CD4-positive, alpha-beta T cell (primary cell): ENCODE results near the gene SHISA5. TPM values are rescaled to one million over a fixed set of nuclear protein-coding genes. Genes with fewer than 3 reads are reported as not detected.
"Not testable (repeated sequence)": the region's sequence is repeated elsewhere in the genome, so short reads cannot be mapped to it uniquely, and the experiment has no call there.

Experiments used
- ATAC-seq: fragments of 200-7000 bp; cut with Tn5 transposase; one replicate; pipeline ENCODE4 v1.10.0; 2022; ENCODE audit warnings: mild to moderate bottlenecking; ENCODE audit not compliant: poor library complexity
- CTCF ChIA-PET: fragments of 350-600 bp; sonication (Branson Sonifier 250); formaldehyde crosslinking; loops from one replicate; lab custom pipeline; 2021; ENCODE audit warnings: antibody characterized with exemption, inconsistent platforms; lab: Charles Lee
- POLR2A ChIA-PET: fragments of 350-600 bp; sonication (Branson Sonifier 250); formaldehyde crosslinking; loops from one replicate; lab custom pipeline; 2021; ENCODE audit warnings: antibody characterized with exemption, inconsistent platforms; lab: Charles Lee
- DNase-seq, 14 experiments: peaks; one replicate each; pipeline ENCODE4 v3.0.0-alpha.2; 2013 to 2020; ENCODE audit warnings: mixed read lengths in 2 of 14
- H3K27ac ChIP-seq, 2 donors: one replicate each; pipeline versions ENCODE4 v1.5.1 to v1.7.0; 2013; ENCODE audit warnings: low read length in 2 of 2, low read depth in 1 of 2, mild to moderate bottlenecking in 1 of 2
- H3K27me3 ChIP-seq, 2 experiments: 1 replicate in 1 of 2; 2 replicates in 1 of 2; pipeline versions ENCODE4 v1.6.1 to v1.7.0; 2013; ENCODE audit warnings: low read length in 2 of 2, control low read depth in 1 of 2, mild to moderate bottlenecking in 1 of 2, moderate library complexity in 1 of 2; ENCODE audit not compliant: insufficient read depth in 2 of 2, control insufficient read depth in 1 of 2
- H3K36me3 ChIP-seq: one replicate; pipeline ENCODE4 v1.6.1; 2013; ENCODE audit warnings: low read length, control low read depth; ENCODE audit not compliant: insufficient read depth
- H3K4me1 ChIP-seq: one replicate; pipeline ENCODE4 v1.6.1; 2013; ENCODE audit warnings: low read length, control low read depth; ENCODE audit not compliant: insufficient read depth
- H3K4me3 ChIP-seq: one replicate; pipeline ENCODE4 v1.5.1; 2013; ENCODE audit warnings: mild to moderate bottlenecking, low read length, moderate library complexity
- H3K9me3 ChIP-seq, 2 experiments: 1 replicate in 1 of 2; 2 replicates in 1 of 2; pipeline versions ENCODE4 v1.6.1 to v1.7.0; 2013; ENCODE audit warnings: low read length in 2 of 2, mild to moderate bottlenecking in 2 of 2, control low read depth in 1 of 2, moderate library complexity in 1 of 2; ENCODE audit not compliant: control insufficient read depth in 1 of 2, insufficient read depth in 1 of 2
- H3K27ac Mint-ChIP-seq: one replicate; pipeline ENCODE4 v1.8.0; 2020; ENCODE audit warnings: mixed read lengths
- H3K27me3 Mint-ChIP-seq: one replicate; pipeline ENCODE4 v1.8.0; 2021; ENCODE audit warnings: mixed read lengths
- H3K36me3 Mint-ChIP-seq: one replicate; pipeline ENCODE4 v1.8.0; 2021; ENCODE audit warnings: low read depth, mixed read lengths
- H3K4me1 Mint-ChIP-seq: one replicate; pipeline ENCODE4 v1.8.0; 2021; ENCODE audit warnings: low read depth, mixed read lengths
- H3K4me3 Mint-ChIP-seq: one replicate; pipeline ENCODE4 v1.8.0; 2020; ENCODE audit warnings: mild to moderate bottlenecking, mixed read lengths
- H3K9me3 Mint-ChIP-seq: one replicate; pipeline ENCODE4 v1.8.0; 2020; ENCODE audit warnings: mixed read lengths
- CTCF ChIP-seq: fragments of 200-600 bp; IDR thresholded peaks from one replicate; pipeline ENCODE4 v1.8.0; 2022; ENCODE audit warnings: antibody characterized with exemption, mild to moderate bottlenecking
- intact Hi-C, 2 experiments: fragments of 100-400 bp; cut with DNase I in 1 of 2; cut with micrococcal nuclease in 1 of 2; formaldehyde crosslinking; loops; one replicate each; pipeline versions ENCODE4 v1.15.1 to v1.9.0; 2023 to 2025; cut with DNase I, micrococcal nuclease
- total RNA-seq, 174 experiments: library from RNA in 2 of 174; stranded (reverse) in 2 of 174; gene quantifications; one replicate each; pipeline ENCODE4 v1.2.3 and lab custom pipeline; 2021 to 2026

The SHISA5 gene
- total RNA-seq, 2 experiments from 2014 or later, result 102 to 109 TPM

DNA sequence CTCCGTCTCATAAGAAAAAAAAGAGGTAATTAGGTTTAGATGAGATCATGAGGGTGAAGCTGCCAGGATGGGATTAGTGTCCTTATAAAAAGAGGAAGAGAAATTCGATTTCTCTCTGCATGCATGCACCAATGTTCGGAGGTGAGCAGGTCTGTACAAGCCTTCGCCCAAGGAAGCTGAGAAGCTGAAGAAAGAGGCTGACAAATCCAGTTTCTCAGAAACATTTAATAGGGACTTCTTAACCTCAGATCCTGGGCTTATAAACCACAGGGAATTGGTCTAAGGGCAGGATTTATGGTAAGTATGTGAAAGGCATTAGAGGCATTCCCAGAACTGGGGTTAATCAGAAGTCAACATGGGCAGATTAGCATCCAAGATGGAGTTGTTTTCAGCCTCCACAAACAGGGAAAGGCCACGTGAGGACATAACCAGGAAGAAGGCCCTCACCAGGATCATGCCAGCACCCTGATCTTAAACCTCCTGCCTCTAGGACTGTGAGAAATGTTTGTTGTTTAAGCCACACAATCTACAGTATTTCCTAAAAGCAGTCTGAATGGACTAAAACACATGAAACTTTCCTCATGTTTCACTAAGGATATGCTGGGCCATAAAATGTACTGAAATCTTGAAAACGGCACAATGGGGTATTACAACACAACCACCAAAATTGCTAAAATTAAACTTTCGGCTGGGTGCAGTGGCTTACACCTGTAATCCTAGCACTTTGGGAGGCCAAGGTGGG lies 11.3 kb downstream of the SHISA5 start:
- no peak overlapping the region for H3K4me3 ChIP-seq
- TF ChIP-seq CTCF, result no peak
- H3K27ac Mint-ChIP-seq, result no peak overlapping the region
- no peaks in the 10 kb centered on the region for H3K4me1 ChIP-seq
- no peaks in the 10 kb centered on the region for H3K27me3 Mint-ChIP-seq
- ChIA-PET POLR2A (no interaction called here), CTCF (interaction anchor here (1.7 kb wide), 1 partner anchor 56 kb away, joined by 6 read pairs; no protein-coding TSS in a partner anchor)
- H3K4me3 Mint-ChIP-seq, result no peak overlapping the region
- H3K36me3 Mint-ChIP-seq, result peaks cover 23% of the 10 kb centered on the region
- intact Hi-C loops, result no loop called here
- no peaks in the 10 kb centered on the region for H3K4me1 Mint-ChIP-seq
- no peak for ATAC-seq
- peaks cover 3% of the 10 kb centered on the region for H3K36me3 ChIP-seq
- no peaks in the 10 kb centered on the region for H3K9me3 Mint-ChIP-seq
- DNase-seq, result no peak
- no peaks in the 10 kb centered on the region for H3K27me3 ChIP-seq
- no peak overlapping the region for H3K27ac ChIP-seq
- H3K9me3 ChIP-seq, result no peaks in the 10 kb centered on the region

DNA sequence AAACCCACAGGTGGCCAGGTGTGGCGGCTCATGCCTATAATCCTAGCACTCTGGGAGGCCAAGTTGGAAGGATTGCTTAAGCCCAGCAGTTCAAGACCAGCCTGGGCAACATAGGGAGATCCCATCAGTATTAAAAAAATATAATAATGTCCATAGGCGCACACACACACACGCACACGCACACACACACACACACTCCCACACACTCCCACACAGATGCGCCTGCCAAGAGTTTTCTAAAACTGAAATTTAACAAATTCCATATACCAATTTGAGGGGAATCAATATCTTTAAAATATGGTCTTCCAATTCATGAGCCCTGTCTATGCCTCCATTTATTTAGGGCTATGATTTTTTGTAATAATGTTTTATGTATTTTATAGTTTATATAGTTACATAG lies 17.0 kb downstream of the SHISA5 start:
- ATAC-seq, result no peak
- intact Hi-C loops, result no loop called here
- no peak for DNase-seq
- no peaks in the 10 kb centered on the region for H3K36me3 ChIP-seq
- Mint-ChIP-seq H3K4me1 (no peaks in the 10 kb centered on the region), H3K36me3 (no peaks in the 10 kb centered on the region), H3K9me3 (no peaks in the 10 kb centered on the region), H3K27me3 (no peaks in the 10 kb centered on the region), H3K27ac (no peak overlapping the region), H3K4me3 (no peak overlapping the region)
- no peak for TF ChIP-seq CTCF
- ChIA-PET POLR2A (no interaction called here), CTCF (no interaction called here)
- no peaks in the 10 kb centered on the region for H3K27me3 ChIP-seq
- H3K27ac ChIP-seq, result no peak overlapping the region
- no peaks in the 10 kb centered on the region for H3K4me1 ChIP-seq
- no peak overlapping the region for H3K4me3 ChIP-seq
- H3K9me3 ChIP-seq, result no peaks in the 10 kb centered on the region

- CTCF ChIA-PET, result interaction anchor here (0.9 kb wide), 1 partner anchor 10 kb away, joined by 3 read pairs; no protein-coding TSS in a partner anchor
- DNase-seq, H3K36me3 ChIP-seq, H3K9me3 ChIP-seq, intact Hi-C loops, H3K4me3 ChIP-seq, H3K4me3 Mint-ChIP-seq, H3K27me3 ChIP-seq, H3K27me3 Mint-ChIP-seq, ATAC-seq, H3K9me3 Mint-ChIP-seq, H3K27ac ChIP-seq, H3K36me3 Mint-ChIP-seq, H3K27ac Mint-ChIP-seq: not testable (repeated sequence)
- peaks cover 24% of the 10 kb centered on the region for H3K4me1 Mint-ChIP-seq
- peaks cover 28% of the 10 kb centered on the region for H3K4me1 ChIP-seq
- POLR2A ChIA-PET, result interaction anchor here (1.2 kb wide), 2 partner anchors 10 to 43 kb away, joined by 5 read pairs; partner anchors contain the start of genes CCDC51 and TMA7
Measured at GRCh38 chr3:48482822-48483221, 21.2 kb downstream of the SHISA5 start.

- peaks cover 30% of the 10 kb centered on the region for H3K4me1 Mint-ChIP-seq
- H3K27ac ChIP-seq, H3K4me3 Mint-ChIP-seq, H3K9me3 Mint-ChIP-seq, H3K9me3 ChIP-seq, DNase-seq, H3K4me3 ChIP-seq, H3K36me3 ChIP-seq, ATAC-seq, H3K27ac Mint-ChIP-seq, H3K27me3 ChIP-seq, H3K27me3 Mint-ChIP-seq, intact Hi-C loops, H3K36me3 Mint-ChIP-seq: not testable (repeated sequence)
- peaks cover 45% of the 10 kb centered on the region for H3K4me1 ChIP-seq
- POLR2A ChIA-PET, result interaction anchor here (0.7 kb wide), 1 partner anchor 8 kb away, joined by 3 read pairs; no protein-coding TSS in a partner anchor
- CTCF ChIA-PET, result interaction anchor here (1.3 kb wide), 1 partner anchor 45 kb away, joined by 4 read pairs; no protein-coding TSS in a partner anchor
Measured at GRCh38 chr3:48480891-48481290, 23.1 kb downstream of the SHISA5 start.
